ENCODE results near the gene CFD.

- TF ChIP-seq, protein P1, sequence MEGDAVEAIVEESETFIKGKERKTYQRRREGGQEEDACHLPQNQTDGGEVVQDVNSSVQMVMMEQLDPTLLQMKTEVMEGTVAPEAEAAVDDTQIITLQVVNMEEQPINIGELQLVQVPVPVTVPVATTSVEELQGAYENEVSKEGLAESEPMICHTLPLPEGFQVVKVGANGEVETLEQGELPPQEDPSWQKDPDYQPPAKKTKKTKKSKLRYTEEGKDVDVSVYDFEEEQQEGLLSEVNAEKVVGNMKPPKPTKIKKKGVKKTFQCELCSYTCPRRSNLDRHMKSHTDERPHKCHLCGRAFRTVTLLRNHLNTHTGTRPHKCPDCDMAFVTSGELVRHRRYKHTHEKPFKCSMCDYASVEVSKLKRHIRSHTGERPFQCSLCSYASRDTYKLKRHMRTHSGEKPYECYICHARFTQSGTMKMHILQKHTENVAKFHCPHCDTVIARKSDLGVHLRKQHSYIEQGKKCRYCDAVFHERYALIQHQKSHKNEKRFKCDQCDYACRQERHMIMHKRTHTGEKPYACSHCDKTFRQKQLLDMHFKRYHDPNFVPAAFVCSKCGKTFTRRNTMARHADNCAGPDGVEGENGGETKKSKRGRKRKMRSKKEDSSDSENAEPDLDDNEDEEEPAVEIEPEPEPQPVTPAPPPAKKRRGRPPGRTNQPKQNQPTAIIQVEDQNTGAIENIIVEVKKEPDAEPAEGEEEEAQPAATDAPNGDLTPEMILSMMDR (IDR thresholded peaks at IDR 0.05): no peak
- no peak for TF ChIP-seq POLR2A (IDR thresholded peaks at IDR 0.05)
Measured at GRCh38 chr19:862581-863314, 3.3 kb downstream of the CFD start.
